K562 (cell line): ENCODE measurements around the gene F2RL2.

Experiments used
- CTCF ChIP-seq, 3 experiments: IDR thresholded peaks in 2 of 3; conservative IDR thresholded peaks in 1 of 3; 2 replicates each; pipeline ENCODE4 v1.5.1; 2011 to 2012; ENCODE audit warnings: low read length in 3 of 3, mild to moderate bottlenecking in 3 of 3, control low read depth in 2 of 3, improper control_type of control experiment in 1 of 3, inconsistent platforms in 1 of 3, low read depth in 1 of 3, mixed read lengths in 1 of 3, moderate library complexity in 1 of 3; ENCODE audit not compliant: insufficient read depth in 2 of 3
- HDAC1 ChIP-seq, 2 experiments: fragments of 450-650 bp; IDR thresholded peaks; 2 replicates each; pipeline ENCODE4 v1.6.1; 2016 to 2017; ENCODE audit warnings: inconsistent platforms in 1 of 2, mild to moderate bottlenecking in 1 of 2, moderate library complexity in 1 of 2
- MAFG ChIP-seq: fragments of 450-650 bp; conservative IDR thresholded peaks from 2 replicates; pipeline ENCODE4 v1.6.1; 2016; ENCODE audit warnings: missing genetic modification characterization, missing compliant biosample characterization
- MBD2 ChIP-seq: sonication (generic); IDR thresholded peaks from 2 replicates; pipeline ENCODE4 v1.6.1; 2016; ENCODE audit warnings: low read depth, borderline replicate concordance
- SIN3A ChIP-seq, 2 experiments: fragments of 150-350 bp in 1 of 2; IDR thresholded peaks; 2 replicates each; pipeline ENCODE4 v1.6.1; 2011 to 2016; ENCODE audit warnings: borderline replicate concordance in 2 of 2, low read depth in 2 of 2, low read length in 2 of 2, mild to moderate bottlenecking in 2 of 2, moderate library complexity in 2 of 2; ENCODE audit not compliant: control insufficient read depth in 1 of 2

DNA sequence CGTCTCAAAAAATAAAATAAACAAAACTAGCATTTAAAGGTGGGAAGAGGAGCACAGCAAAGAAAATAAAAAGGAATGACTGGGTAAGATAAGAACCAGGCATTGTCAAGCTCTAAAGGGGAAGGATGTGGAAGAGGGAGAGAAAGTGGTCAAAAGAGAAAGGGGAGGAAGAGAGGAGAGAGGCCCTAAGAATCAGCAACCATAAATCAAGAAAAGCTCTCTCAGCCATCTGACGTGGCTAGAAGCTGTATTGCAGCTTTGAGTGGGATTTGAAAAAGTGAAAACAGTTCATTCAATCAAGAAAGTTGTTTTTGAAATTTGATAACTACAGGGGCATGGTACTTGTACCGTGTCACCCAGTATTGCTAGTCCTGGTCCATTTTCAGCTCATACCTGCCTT is 47.3 kb upstream of the F2RL2 start:
- TF ChIP-seq HDAC1 (IDR thresholded peaks at IDR 0.05) (no peak), CTCF (IDR thresholded peaks at IDR 0.05 in 2 of 3, conservative IDR thresholded peaks at IDR 0.05 in 1 of 3; ENCODE audit: insufficient read depth in 2 of 3, low read depth in 1 of 3, low read length in 3 of 3) (no peak), SIN3A (IDR thresholded peaks at IDR 0.05; ENCODE audit: borderline replicate concordance in 2 of 2, control insufficient read depth in 1 of 2, low read depth in 2 of 2, low read length in 2 of 2) (no peak), MAFG (tag) (no peak), MBD2 (no peak)
